ENCODE results near the gene ATP6AP2.

DNA sequence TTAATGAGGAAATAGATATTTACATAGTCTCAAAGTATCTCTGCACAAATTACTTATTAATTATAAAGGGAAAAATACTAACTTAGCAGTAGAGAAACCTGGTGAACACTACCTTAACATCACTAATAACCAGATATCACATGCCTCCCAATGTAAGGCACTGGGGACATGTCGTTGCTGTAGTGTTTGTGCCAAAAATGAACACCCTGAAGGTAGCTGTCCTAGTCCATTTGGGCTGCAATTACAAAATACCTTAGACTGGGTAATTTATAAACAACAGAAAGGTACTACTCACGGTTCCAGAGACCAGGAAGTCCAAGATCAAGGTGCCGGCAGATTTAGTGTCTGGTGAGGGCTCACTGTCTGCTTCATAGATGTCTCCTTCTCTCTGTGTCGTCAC, 31.7 kb downstream of the ATP6AP2 start:
- TF ChIP-seq CTCF (IDR thresholded peaks at IDR 0.05; ENCODE audit: poor library complexity) (no peak), EZH2 (IDR thresholded peaks at IDR 0.05; ENCODE audit: borderline replicate concordance) (no peak), EZH2phosphoT487 (IDR thresholded peaks at IDR 0.05; ENCODE audit: low read depth, severe bottlenecking, unreplicated experiment) (no peak)
